ENCODE data around the gene GSDME.

Gene GSDME

DNA sequence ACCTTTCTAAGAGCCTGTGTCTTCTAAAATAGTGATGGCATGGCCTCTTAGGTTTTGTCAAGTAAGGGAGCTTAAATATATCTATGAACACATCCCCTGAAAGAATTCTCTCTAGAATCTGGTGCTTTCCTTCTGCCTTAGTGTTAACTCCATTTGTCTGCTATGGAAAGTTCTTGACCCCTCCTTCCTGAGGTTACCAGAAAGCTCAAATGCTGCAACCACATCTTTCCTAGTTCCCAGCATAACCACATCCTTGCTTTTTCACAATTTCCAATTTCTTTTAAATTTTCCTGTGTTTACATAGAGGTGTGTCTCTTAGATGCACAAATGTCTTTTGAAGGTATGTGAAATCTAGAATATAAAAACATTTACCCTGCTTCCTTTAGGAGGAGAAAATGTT lies 16.4 kb upstream of the GSDME start:
- TF ChIP-seq EP300 (IDR thresholded peaks at IDR 0.05; ENCODE audit: borderline replicate concordance), result no peak

DNA sequence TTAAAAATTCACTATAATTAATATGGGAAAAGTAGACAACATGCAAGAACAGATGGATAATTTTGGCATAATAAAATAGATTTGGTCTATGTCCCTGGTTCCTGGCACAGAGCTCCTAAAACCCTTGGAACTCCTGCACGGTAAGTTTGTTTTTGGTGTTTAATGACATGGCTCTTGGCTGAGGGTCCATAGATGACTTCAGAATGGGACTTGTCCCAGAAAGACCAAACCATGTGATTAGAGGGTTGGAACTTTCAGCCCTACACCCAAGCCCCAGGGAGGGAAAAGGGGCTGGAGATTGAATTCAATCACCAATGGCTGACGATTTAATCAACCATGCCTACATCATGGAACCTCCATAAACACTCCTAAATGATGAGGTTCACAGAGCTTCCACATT lies 12.6 kb upstream of the GSDME start:
- TF ChIP-seq FOXM1 (IDR thresholded peaks at IDR 0.05; ENCODE audit: borderline replicate concordance, low read depth) (no peak), YY1 (IDR thresholded peaks at IDR 0.05; ENCODE audit: low read depth) (no peak), EP300 (IDR thresholded peaks at IDR 0.05; ENCODE audit: borderline replicate concordance) (no peak), ZBTB7A (IDR thresholded peaks at IDR 0.05; ENCODE audit: low read depth) (no peak), RAD21 (IDR thresholded peaks at IDR 0.05; ENCODE audit: low read depth) (no peak), EGR1 (IDR thresholded peaks at IDR 0.05) (no peak), TEAD4 (IDR thresholded peaks at IDR 0.05) (no peak), TAF1 (IDR thresholded peaks at IDR 0.05; ENCODE audit: low read depth) (no peak), CEBPB (IDR thresholded peaks at IDR 0.05) (no peak), NFIC (IDR thresholded peaks at IDR 0.05) (no peak), CREB1 (IDR thresholded peaks at IDR 0.05; ENCODE audit: low read depth) (no peak)
- TF ChIP-seq, protein P1, sequence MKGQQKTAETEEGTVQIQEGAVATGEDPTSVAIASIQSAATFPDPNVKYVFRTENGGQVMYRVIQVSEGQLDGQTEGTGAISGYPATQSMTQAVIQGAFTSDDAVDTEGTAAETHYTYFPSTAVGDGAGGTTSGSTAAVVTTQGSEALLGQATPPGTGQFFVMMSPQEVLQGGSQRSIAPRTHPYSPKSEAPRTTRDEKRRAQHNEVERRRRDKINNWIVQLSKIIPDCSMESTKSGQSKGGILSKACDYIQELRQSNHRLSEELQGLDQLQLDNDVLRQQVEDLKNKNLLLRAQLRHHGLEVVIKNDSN (IDR thresholded peaks at IDR 0.05), result no peak
- TF ChIP-seq, protein P2, sequence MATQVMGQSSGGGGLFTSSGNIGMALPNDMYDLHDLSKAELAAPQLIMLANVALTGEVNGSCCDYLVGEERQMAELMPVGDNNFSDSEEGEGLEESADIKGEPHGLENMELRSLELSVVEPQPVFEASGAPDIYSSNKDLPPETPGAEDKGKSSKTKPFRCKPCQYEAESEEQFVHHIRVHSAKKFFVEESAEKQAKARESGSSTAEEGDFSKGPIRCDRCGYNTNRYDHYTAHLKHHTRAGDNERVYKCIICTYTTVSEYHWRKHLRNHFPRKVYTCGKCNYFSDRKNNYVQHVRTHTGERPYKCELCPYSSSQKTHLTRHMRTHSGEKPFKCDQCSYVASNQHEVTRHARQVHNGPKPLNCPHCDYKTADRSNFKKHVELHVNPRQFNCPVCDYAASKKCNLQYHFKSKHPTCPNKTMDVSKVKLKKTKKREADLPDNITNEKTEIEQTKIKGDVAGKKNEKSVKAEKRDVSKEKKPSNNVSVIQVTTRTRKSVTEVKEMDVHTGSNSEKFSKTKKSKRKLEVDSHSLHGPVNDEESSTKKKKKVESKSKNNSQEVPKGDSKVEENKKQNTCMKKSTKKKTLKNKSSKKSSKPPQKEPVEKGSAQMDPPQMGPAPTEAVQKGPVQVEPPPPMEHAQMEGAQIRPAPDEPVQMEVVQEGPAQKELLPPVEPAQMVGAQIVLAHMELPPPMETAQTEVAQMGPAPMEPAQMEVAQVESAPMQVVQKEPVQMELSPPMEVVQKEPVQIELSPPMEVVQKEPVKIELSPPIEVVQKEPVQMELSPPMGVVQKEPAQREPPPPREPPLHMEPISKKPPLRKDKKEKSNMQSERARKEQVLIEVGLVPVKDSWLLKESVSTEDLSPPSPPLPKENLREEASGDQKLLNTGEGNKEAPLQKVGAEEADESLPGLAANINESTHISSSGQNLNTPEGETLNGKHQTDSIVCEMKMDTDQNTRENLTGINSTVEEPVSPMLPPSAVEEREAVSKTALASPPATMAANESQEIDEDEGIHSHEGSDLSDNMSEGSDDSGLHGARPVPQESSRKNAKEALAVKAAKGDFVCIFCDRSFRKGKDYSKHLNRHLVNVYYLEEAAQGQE (IDR thresholded peaks at IDR 0.05; ENCODE audit: low read depth), result no peak
- TF ChIP-seq, protein P3, sequence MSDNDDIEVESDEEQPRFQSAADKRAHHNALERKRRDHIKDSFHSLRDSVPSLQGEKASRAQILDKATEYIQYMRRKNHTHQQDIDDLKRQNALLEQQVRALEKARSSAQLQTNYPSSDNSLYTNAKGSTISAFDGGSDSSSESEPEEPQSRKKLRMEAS (IDR thresholded peaks at IDR 0.05), result no peak

DNA sequence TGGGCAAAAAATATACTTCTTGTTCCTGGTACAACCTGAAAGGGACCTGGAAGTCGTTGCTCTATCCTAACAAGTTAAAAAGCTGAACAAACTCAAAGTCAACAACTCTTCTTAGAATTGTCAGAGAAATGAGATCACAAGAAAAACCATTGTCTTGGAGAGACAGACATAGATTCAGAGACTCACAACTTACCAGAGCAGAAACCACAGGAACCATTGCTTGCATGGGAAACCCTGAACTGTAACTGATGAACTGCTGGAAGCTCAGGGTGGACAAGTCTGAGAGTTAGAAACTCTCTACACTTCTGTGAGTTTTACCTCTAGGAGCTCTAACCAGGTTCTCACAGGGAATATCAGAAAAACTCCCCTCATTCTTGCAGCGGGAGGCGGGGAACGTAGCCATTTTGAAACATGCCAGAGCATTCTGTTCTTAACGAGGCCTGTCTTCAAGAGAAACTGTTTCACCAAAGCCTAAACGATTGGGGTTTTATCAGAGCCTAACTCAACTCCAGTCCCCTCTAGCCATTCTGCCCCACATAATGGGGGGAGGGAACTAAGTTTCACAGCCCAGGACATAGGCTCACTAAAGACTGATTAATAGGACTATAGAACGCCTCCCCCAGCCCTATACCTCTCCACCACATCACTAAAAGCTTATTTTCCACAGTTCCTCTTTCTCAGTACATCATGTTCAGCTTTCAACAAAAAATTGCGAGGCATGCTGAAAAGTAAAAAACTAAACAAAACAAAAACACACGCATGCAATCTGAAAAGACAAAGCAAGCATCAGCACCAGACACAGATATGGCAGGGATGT lies 12.0 kb upstream of the GSDME start:
- TF ChIP-seq FOXM1 (IDR thresholded peaks at IDR 0.05; ENCODE audit: borderline replicate concordance, low read depth), result no peak
- TF ChIP-seq NFIC (IDR thresholded peaks at IDR 0.05), result no peak
- no peak for TF ChIP-seq CEBPB (IDR thresholded peaks at IDR 0.05)
- TF ChIP-seq CREB1 (IDR thresholded peaks at IDR 0.05; ENCODE audit: low read depth), result no peak
- TF ChIP-seq, protein P1 (IDR thresholded peaks at IDR 0.05), result no peak
- TF ChIP-seq, protein P2 (IDR thresholded peaks at IDR 0.05; ENCODE audit: low read depth), result no peak
- no peak for TF ChIP-seq TCF12 (IDR thresholded peaks at IDR 0.05; ENCODE audit: low read depth)
- no peak for TF ChIP-seq TAF1 (IDR thresholded peaks at IDR 0.05; ENCODE audit: low read depth)
- no peak for TF ChIP-seq RAD21 (IDR thresholded peaks at IDR 0.05; ENCODE audit: low read depth)
- no peak for TF ChIP-seq TEAD4 (IDR thresholded peaks at IDR 0.05)
- TF ChIP-seq, protein P3 (IDR thresholded peaks at IDR 0.05), result no peak

DNA sequence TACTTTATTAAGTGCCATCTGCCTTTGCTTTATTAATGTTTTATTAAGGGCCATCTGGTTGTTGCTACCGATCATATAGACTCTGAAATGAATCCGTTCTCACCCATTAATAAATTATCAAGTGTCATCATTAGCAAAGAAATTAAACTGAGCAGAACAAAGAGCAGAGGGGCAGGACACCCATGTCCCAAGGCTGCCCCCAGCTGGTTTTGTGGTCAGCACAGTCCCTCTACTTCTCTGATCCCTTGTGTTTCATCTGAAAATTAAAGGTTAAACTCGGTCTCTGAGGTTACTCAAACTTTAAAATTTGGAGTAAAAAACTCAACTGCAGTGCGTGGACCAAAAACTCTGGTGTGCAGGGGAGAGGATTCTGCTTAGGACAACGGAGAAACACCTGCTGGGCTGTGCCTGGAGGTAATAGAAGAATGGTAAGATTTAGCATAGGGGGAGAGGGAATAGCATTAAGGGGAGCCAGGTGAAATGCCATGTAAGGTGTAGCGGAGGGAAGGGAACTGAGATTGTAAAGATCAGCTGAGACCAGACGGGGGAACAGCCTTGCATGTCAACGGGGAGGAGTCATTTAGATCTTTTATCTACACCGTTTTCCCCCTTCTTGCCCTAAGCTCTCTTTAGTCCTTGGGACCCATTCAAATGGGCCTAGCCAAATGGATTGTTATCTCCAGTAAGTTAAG lies 10.8 kb upstream of the GSDME start:
- TF ChIP-seq RAD21 (IDR thresholded peaks at IDR 0.05; ENCODE audit: low read depth), result peak; percentile 34; the same call in 1 of the 2 replicates
- TF ChIP-seq, protein P1 (IDR thresholded peaks at IDR 0.05), result no peak

DNA sequence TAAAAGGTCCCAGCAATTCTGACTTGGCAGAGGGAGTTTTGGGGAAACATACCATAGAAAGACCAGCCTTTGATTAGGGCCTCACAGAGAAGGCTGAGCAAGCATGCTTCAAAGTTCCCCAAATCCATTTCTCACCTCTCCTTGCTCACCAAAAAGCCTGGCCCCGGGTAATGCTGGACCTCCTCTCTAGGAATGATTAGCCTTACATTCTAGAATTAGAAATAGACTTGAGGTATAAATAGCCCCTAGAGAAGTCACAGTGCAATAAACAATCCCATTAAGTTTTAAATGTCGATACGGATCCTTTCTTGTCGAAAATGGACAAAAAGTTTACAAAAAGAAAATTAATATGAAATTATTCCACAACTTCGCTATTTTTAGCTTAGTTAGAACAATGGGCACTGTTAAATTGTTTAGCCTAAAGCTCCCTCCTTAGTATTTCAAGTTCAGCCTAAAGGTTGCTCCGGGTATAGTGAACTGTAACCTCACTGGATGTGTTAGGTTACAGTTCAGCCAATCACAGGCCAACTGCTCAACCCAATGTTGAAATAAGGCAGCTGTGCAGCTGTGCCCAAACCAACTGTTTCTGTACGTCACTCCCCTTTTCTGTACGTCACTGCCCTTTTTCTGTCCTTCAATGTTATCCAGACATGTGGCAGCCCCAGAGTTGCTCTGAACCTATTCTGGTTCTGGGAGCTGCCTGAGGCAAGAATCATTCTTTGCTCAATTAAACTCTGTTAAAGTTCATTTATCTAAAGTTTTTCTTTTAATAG lies 7.9 kb upstream of the GSDME start:
- TF ChIP-seq NFIC (IDR thresholded peaks at IDR 0.05) (no peak), EP300 (IDR thresholded peaks at IDR 0.05; ENCODE audit: borderline replicate concordance) (no peak), TCF12 (IDR thresholded peaks at IDR 0.05; ENCODE audit: low read depth) (no peak), RAD21 (IDR thresholded peaks at IDR 0.05; ENCODE audit: low read depth) (no peak), FOXM1 (IDR thresholded peaks at IDR 0.05; ENCODE audit: borderline replicate concordance, low read depth) (no peak), CREB1 (IDR thresholded peaks at IDR 0.05; ENCODE audit: low read depth) (no peak), TEAD4 (IDR thresholded peaks at IDR 0.05) (no peak), ZBTB7A (IDR thresholded peaks at IDR 0.05; ENCODE audit: low read depth) (no peak), TAF1 (IDR thresholded peaks at IDR 0.05; ENCODE audit: low read depth) (no peak), YY1 (IDR thresholded peaks at IDR 0.05; ENCODE audit: low read depth) (no peak), EGR1 (IDR thresholded peaks at IDR 0.05) (no peak), CEBPB (IDR thresholded peaks at IDR 0.05) (no peak)
- TF ChIP-seq, protein P3 (IDR thresholded peaks at IDR 0.05), result no peak
- TF ChIP-seq, protein P1 (IDR thresholded peaks at IDR 0.05), result no peak
- TF ChIP-seq, protein P2 (IDR thresholded peaks at IDR 0.05; ENCODE audit: low read depth), result no peak

Measured in Ishikawa (cell line).